ENCODE measurements around the gene CTNNA3.

The CTNNA3 gene

GRCh38 chr10:67506083-67506756 lies 189.8 kb downstream of the CTNNA3 start:
- TF ChIP-seq CTCF (IDR thresholded peaks at IDR 0.05; ENCODE audit: low read depth, low read length, poor library complexity, severe bottlenecking) (no peak), EZH2phosphoT487 (IDR thresholded peaks at IDR 0.05; ENCODE audit: borderline replicate concordance, low read length) (no peak)
- Histone ChIP-seq H3K27me3 (ENCODE audit: control insufficient read depth, low read length) (no peaks in the 10 kb centered on the region), H3K79me2 (ENCODE audit: control insufficient read depth, low read length) (no peaks in the 10 kb centered on the region), H3K9me3 (ENCODE audit: control insufficient read depth, insufficient read depth, low read length) (no peaks in the 10 kb centered on the region), H3K4me2 (ENCODE audit: low read length) (no peak overlapping the region), H3K36me3 (ENCODE audit: control insufficient read depth, low read length) (no peaks in the 10 kb centered on the region), H3F3A (ENCODE audit: control insufficient read depth, insufficient read depth) (no peaks in the 10 kb centered on the region), H3K4me1 (ENCODE audit: control insufficient read depth, low read length) (no peaks in the 10 kb centered on the region), H3K4me3 (ENCODE audit: low read length) (no peak overlapping the region), H3K27ac (ENCODE audit: low read depth, low read length) (no peak overlapping the region), H3K9me2 (replicated peaks; ENCODE audit: control insufficient read depth, low read length) (no peaks in the 10 kb centered on the region), H4K20me1 (ENCODE audit: control insufficient read depth, insufficient read depth, low read depth, low read length) (no peaks in the 10 kb centered on the region)

- Histone ChIP-seq H4K20me1 (ENCODE audit: control insufficient read depth, insufficient read depth, low read depth, low read length) (no peaks in the 10 kb centered on the region), H3K4me2 (ENCODE audit: low read length) (no peak overlapping the region), H3K9me2 (replicated peaks; ENCODE audit: control insufficient read depth, low read length) (no peaks in the 10 kb centered on the region), H3K9me3 (ENCODE audit: control insufficient read depth, insufficient read depth, low read length) (no peaks in the 10 kb centered on the region), H3K36me3 (ENCODE audit: control insufficient read depth, low read length) (no peaks in the 10 kb centered on the region), H3K27me3 (ENCODE audit: control insufficient read depth, low read length) (no peaks in the 10 kb centered on the region), H3F3A (ENCODE audit: control insufficient read depth, insufficient read depth) (no peaks in the 10 kb centered on the region), H3K4me1 (ENCODE audit: control insufficient read depth, low read length) (no peaks in the 10 kb centered on the region), H3K27ac (ENCODE audit: low read depth, low read length) (no peak overlapping the region), H3K79me2 (ENCODE audit: control insufficient read depth, low read length) (no peaks in the 10 kb centered on the region), H3K4me3 (ENCODE audit: low read length) (no peak overlapping the region)
- TF ChIP-seq CTCF (IDR thresholded peaks at IDR 0.05; ENCODE audit: low read depth, low read length, poor library complexity, severe bottlenecking) (no peak), EZH2phosphoT487 (IDR thresholded peaks at IDR 0.05; ENCODE audit: borderline replicate concordance, low read length) (no peak)
Observed at GRCh38 chr10:67492317-67493019, 203.5 kb downstream of the CTNNA3 start.

GRCh38 chr10:67487906-67488619 lies 207.9 kb downstream of the CTNNA3 start:
- Histone ChIP-seq H3K79me2 (ENCODE audit: control insufficient read depth, low read length) (no peaks in the 10 kb centered on the region), H3K4me2 (ENCODE audit: low read length) (no peak overlapping the region), H4K20me1 (ENCODE audit: control insufficient read depth, insufficient read depth, low read depth, low read length) (no peaks in the 10 kb centered on the region), H3K27me3 (ENCODE audit: control insufficient read depth, low read length) (no peaks in the 10 kb centered on the region), H3K4me3 (ENCODE audit: low read length) (no peak overlapping the region), H3K27ac (ENCODE audit: low read depth, low read length) (no peak overlapping the region), H3K9me2 (replicated peaks; ENCODE audit: control insufficient read depth, low read length) (no peaks in the 10 kb centered on the region), H3K9me3 (ENCODE audit: control insufficient read depth, insufficient read depth, low read length) (no peaks in the 10 kb centered on the region), H3F3A (ENCODE audit: control insufficient read depth, insufficient read depth) (no peaks in the 10 kb centered on the region), H3K4me1 (ENCODE audit: control insufficient read depth, low read length) (no peaks in the 10 kb centered on the region), H3K36me3 (ENCODE audit: control insufficient read depth, low read length) (no peaks in the 10 kb centered on the region)
- TF ChIP-seq EZH2phosphoT487 (IDR thresholded peaks at IDR 0.05; ENCODE audit: borderline replicate concordance, low read length) = no peak
- no peak for TF ChIP-seq CTCF (IDR thresholded peaks at IDR 0.05; ENCODE audit: low read depth, low read length, poor library complexity, severe bottlenecking)

Measured in DOHH2 (cell line).